Loucy (cell line): ENCODE results near the gene APLP1.

ENCODE experiments used
- EZH2phosphoT487 ChIP-seq: fragments of 200-600 bp; IDR thresholded peaks from 2 replicates; pipeline ENCODE4 v1.6.1; 2018; ENCODE audit warnings: antibody characterized with exemption, mild to moderate bottlenecking, moderate library complexity, borderline replicate concordance
- TF ChIP-seq, protein P1 (sequence below): fragments of 200-600 bp; sonication (generic); conservative IDR thresholded peaks from 2 replicates; pipeline ENCODE4 v1.5.1; 2014; ENCODE audit warnings: mild to moderate bottlenecking, antibody characterized with exemption, low read length

- TF ChIP-seq, protein P1, sequence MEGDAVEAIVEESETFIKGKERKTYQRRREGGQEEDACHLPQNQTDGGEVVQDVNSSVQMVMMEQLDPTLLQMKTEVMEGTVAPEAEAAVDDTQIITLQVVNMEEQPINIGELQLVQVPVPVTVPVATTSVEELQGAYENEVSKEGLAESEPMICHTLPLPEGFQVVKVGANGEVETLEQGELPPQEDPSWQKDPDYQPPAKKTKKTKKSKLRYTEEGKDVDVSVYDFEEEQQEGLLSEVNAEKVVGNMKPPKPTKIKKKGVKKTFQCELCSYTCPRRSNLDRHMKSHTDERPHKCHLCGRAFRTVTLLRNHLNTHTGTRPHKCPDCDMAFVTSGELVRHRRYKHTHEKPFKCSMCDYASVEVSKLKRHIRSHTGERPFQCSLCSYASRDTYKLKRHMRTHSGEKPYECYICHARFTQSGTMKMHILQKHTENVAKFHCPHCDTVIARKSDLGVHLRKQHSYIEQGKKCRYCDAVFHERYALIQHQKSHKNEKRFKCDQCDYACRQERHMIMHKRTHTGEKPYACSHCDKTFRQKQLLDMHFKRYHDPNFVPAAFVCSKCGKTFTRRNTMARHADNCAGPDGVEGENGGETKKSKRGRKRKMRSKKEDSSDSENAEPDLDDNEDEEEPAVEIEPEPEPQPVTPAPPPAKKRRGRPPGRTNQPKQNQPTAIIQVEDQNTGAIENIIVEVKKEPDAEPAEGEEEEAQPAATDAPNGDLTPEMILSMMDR, result no peak
- TF ChIP-seq EZH2phosphoT487, result no peak
These were observed 36.1 kb downstream of the APLP1 start for GRCh38 chr19:35904311-35905068.
